ENCODE results near the gene TNFSF13.

TNFSF13 gene

GRCh38 chr17:7552621-7553051, 5.9 kb upstream of the TNFSF13 start:
- DNase-seq: no peak

GRCh38 chr17:7553356-7553755, 5.2 kb upstream of the TNFSF13 start:
- DNase-seq: no peak

- no peak for DNase-seq
Observed at GRCh38 chr17:7555320-7555948, 3.1 kb upstream of the TNFSF13 start.

GRCh38 chr17:7556627-7557026, 1.9 kb upstream of the TNFSF13 start:
- no peak for DNase-seq

- no peak for DNase-seq
Observed at GRCh38 chr17:7557147-7557764, 1.3 kb upstream of the TNFSF13 start.

- no peak for DNase-seq
Observed at GRCh38 chr17:7557775-7558543, 591 bp upstream of the TNFSF13 start.

- DNase-seq: no peak
Observed at GRCh38 chr17:7559320-7560171, 996 bp downstream of the TNFSF13 start.

GRCh38 chr17:7560172-7561027, 1.9 kb downstream of the TNFSF13 start:
- peak; percentile 84 for DNase-seq

- peak; percentile 95 for DNase-seq
Observed at GRCh38 chr17:7561028-7561575, 2.6 kb downstream of the TNFSF13 start.

GRCh38 chr17:7561589-7562207, 3.1 kb downstream of the TNFSF13 start, which contains the start of gene SENP3:
Gene SENP3, plus strand, starts transcription at chr17:7561919. Its CDS starts 1,158 bp downstream, at chr17:7563077.
- peak; percentile 97 for DNase-seq

- DNase-seq: no peak
Observed at GRCh38 chr17:7562208-7562605, 3.7 kb downstream of the TNFSF13 start.

GRCh38 chr17:7563115-7563869, 4.7 kb downstream of the TNFSF13 start:
- no peak for DNase-seq

GRCh38 chr17:7569571-7569970, 11.0 kb downstream of the TNFSF13 start:
- DNase-seq: no peak

GRCh38 chr17:7570351-7570750, 11.8 kb downstream of the TNFSF13 start:
- no peak for DNase-seq

- no peak for DNase-seq
Observed at GRCh38 chr17:7572338-7572587, 13.7 kb downstream of the TNFSF13 start.

GRCh38 chr17:7572588-7573323, 14.2 kb downstream of the TNFSF13 start:
- DNase-seq: peak; percentile 100

GRCh38 chr17:7573324-7574080, 15.0 kb downstream of the TNFSF13 start:
- peak; percentile 95 for DNase-seq

GRCh38 chr17:7574176-7574953, 15.8 kb downstream of the TNFSF13 start:
- DNase-seq: no peak

Data from activated effector memory CD4-positive, alpha-beta T cell treated with anti-CD3 and anti-CD28 coated beads, Interleukin-2, amount 50 U/mL, for 16 hours (primary cell).